Measurements from ENCODE around the gene RNF181.

GRCh38 chr2:85589181-85589580 lies 6.4 kb upstream of the RNF181 start:
- TF ChIP-seq EZH2 (IDR thresholded peaks at IDR 0.05; ENCODE audit: insufficient read depth, poor library complexity, severe bottlenecking) (no peak), EZH2phosphoT487 (IDR thresholded peaks at IDR 0.05; ENCODE audit: insufficient read depth, low read depth) (no peak)

Measured in GM23248 (cell line).